ENCODE measurements around the gene S100A8. TPM values are rescaled to one million over a fixed set of nuclear protein-coding genes. Genes with fewer than 3 reads are reported as not detected.

The S100A8 gene
- total RNA-seq, 4 donors from 2014 or later, result 1.6 to 7.4 TPM; not detected in 2

DNA sequence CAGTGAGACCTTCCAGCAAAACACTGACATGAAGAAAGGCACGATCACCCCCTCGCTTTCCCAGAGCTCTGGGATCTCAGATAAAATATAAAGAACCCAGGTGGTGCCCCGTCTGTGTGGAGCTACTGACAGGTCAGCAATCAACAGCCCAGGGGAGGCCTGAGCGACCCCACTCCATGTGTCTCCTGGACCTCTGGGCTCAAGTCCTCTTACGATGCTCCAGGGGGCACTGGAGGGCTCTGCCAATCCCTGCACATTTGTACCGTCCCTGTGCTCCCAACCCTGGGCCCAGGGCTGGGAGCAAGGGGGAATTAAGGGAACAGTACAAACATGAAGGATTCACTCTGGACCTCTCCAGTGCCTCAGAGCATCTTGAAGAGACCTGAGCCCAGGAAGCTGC lies 37.9 kb upstream of the S100A8 start:
- Histone ChIP-seq H3K4me1 (no peaks in the 10 kb centered on the region), H3K27me3 (peaks cover 10% of the 10 kb centered on the region), H3K4me3 (no peak overlapping the region), H3K27ac (no peak overlapping the region), H3K9me3 (no peaks in the 10 kb centered on the region), H3K36me3 (no peaks in the 10 kb centered on the region)
- intact Hi-C loops (cut with DNase I; ENCODE audit: low total_unique reads), result no loop called here
- TF ChIP-seq, protein P1, sequence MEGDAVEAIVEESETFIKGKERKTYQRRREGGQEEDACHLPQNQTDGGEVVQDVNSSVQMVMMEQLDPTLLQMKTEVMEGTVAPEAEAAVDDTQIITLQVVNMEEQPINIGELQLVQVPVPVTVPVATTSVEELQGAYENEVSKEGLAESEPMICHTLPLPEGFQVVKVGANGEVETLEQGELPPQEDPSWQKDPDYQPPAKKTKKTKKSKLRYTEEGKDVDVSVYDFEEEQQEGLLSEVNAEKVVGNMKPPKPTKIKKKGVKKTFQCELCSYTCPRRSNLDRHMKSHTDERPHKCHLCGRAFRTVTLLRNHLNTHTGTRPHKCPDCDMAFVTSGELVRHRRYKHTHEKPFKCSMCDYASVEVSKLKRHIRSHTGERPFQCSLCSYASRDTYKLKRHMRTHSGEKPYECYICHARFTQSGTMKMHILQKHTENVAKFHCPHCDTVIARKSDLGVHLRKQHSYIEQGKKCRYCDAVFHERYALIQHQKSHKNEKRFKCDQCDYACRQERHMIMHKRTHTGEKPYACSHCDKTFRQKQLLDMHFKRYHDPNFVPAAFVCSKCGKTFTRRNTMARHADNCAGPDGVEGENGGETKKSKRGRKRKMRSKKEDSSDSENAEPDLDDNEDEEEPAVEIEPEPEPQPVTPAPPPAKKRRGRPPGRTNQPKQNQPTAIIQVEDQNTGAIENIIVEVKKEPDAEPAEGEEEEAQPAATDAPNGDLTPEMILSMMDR (IDR thresholded peaks at IDR 0.05), result no peak
- no peak for TF ChIP-seq EP300 (IDR thresholded peaks at IDR 0.05; ENCODE audit: low read depth)
- no peak for TF ChIP-seq POLR2AphosphoS5 (IDR thresholded peaks at IDR 0.05)
- TF ChIP-seq POLR2A (IDR thresholded peaks at IDR 0.05), result no peak
- WGBS, 2 donors (ENCODE audit: low coverage in 1 of 2), result 48% methylated on average over 6 of the region's 6 CpGs; no CpG with 5 or more reads in 1 of the 2 donors
- no peak for DNase-seq
- in situ Hi-C loops (cut with MboI; ENCODE audit: low pct_ligation_motif_present in 1 of 4, low pct_unique_long_range_greater_than_20kb in 1 of 4, low sequenced_read_pairs in 3 of 4), result no loop called here

DNA sequence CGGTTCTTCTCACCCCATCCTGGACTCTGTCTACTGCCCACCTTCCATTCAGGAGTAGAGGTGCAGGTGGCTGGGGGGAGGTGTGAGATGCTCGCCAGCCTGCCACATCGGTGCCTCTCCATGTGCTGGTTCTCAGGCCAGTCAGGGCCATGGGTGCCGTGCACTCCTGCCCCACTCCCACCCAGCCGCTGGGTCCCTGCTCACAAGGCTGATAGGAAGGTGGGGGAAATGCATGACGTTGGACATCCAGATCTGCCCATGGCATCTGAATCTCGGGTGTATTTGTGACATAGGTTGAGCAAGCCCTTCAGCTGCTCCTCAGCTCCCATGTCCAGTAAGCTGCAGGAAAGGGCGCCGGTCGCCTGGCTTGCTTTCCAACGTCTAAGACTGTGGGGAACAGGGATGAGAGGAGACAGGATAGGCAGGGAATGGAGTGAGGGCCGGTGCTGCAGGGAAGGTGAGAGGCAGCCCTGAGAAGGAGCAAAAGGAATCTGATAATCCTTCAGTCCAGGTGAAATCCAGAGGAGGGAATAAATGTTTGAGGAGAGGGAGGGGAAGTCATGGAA lies 37.3 kb upstream of the S100A8 start:
- Histone ChIP-seq H3K9me3 (no peaks in the 10 kb centered on the region), H3K4me1 (no peaks in the 10 kb centered on the region), H3K27ac (no peak overlapping the region), H3K27me3 (peaks cover 12% of the 10 kb centered on the region), H3K36me3 (no peaks in the 10 kb centered on the region), H3K4me3 (no peak overlapping the region)
- intact Hi-C loops (cut with DNase I; ENCODE audit: low total_unique reads) (no loop called here), in situ Hi-C loops (cut with MboI; ENCODE audit: low pct_ligation_motif_present in 1 of 4, low pct_unique_long_range_greater_than_20kb in 1 of 4, low sequenced_read_pairs in 3 of 4) (no loop called here)
- DNase-seq, result no peak
- TF ChIP-seq, protein P1 (IDR thresholded peaks at IDR 0.05), result no peak
- TF ChIP-seq POLR2AphosphoS5 (IDR thresholded peaks at IDR 0.05) (no peak), EP300 (IDR thresholded peaks at IDR 0.05; ENCODE audit: low read depth) (no peak), POLR2A (IDR thresholded peaks at IDR 0.05) (no peak)
- 77 to 87% methylated on average over 3 to 12 of the region's 12 CpGs for WGBS, 2 donors (ENCODE audit: low coverage in 1 of 2)

DNA sequence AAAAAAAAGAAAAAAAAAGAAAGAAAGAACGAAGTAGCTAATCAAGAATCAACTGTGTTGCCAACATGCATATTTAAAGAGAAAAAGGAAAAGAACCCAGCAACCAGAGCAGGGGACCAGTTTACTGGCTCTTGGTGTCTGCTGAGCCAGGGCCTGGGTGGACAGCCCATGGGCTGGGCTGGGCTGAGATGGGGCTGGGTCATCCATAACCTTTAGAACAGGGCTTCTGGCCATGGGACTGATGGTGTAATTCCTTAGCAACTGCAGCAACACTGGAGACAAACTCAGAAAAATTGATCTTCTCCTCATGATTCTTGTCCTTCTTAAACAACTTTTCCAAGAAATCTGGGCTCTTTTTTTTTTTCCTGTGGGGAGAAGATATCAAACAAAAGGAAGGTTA lies 35.9 kb upstream of the S100A8 start:
- in situ Hi-C loops (cut with MboI; ENCODE audit: low pct_ligation_motif_present in 1 of 4, low pct_unique_long_range_greater_than_20kb in 1 of 4, low sequenced_read_pairs in 3 of 4), result no loop called here

DNA sequence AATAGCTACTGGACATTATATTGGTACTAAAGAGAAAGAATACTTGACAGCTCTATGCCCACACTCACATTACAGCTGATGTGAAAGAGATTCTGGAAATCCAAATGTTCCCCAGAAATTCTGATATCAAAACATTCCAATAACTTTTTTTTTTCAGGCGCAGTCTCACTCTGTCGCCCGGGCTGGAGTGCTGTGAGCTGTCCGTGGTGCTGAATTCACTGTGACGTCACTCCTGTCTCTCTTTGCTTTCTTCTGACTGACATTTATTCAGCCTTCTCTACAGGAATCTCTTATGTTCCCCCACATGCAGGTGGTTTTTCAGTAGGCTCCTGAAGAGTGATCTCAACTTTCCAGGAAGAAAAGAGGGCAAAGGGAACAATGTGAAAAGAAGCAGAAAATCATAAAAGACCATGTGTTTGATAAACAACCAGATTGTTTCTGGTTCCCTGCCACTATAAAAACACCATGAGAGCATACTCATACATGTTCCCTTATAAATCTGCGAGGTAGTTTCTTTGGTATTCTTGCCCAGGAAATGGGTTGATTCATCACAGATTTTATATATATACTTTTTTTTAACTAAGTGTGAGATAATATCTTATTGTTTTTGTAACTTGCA lies 31.7 kb upstream of the S100A8 start:
- Histone ChIP-seq H3K4me3 (no peak overlapping the region), H3K27ac (no peak overlapping the region), H3K4me1 (no peaks in the 10 kb centered on the region), H3K9me3 (no peaks in the 10 kb centered on the region), H3K36me3 (no peaks in the 10 kb centered on the region), H3K27me3 (peaks cover 12% of the 10 kb centered on the region)
- intact Hi-C loops (cut with DNase I; ENCODE audit: low total_unique reads) (no loop called here), in situ Hi-C loops (cut with MboI; ENCODE audit: low pct_ligation_motif_present in 1 of 4, low pct_unique_long_range_greater_than_20kb in 1 of 4, low sequenced_read_pairs in 3 of 4) (no loop called here)
- WGBS, 2 donors (ENCODE audit: low coverage in 1 of 2), result 6 to 8% methylated on average over 4 to 6 of the region's 6 CpGs
- peak; percentile 66 for DNase-seq
- no peak for TF ChIP-seq POLR2AphosphoS5 (IDR thresholded peaks at IDR 0.05)
- no peak for TF ChIP-seq EP300 (IDR thresholded peaks at IDR 0.05; ENCODE audit: low read depth)
- TF ChIP-seq POLR2A (IDR thresholded peaks at IDR 0.05), result no peak
- TF ChIP-seq, protein P1 (IDR thresholded peaks at IDR 0.05), result no peak

More for the DNA sequence above, 35.9 kb upstream of the S100A8 start:
- no peaks in the 10 kb centered on the region for H3K9me3 ChIP-seq
- no peak for DNase-seq
- no peak overlapping the region for H3K27ac ChIP-seq
- no peak overlapping the region for H3K4me3 ChIP-seq
- H3K4me1 ChIP-seq, result no peaks in the 10 kb centered on the region
- TF ChIP-seq EP300 (IDR thresholded peaks at IDR 0.05; ENCODE audit: low read depth) (no peak), POLR2AphosphoS5 (IDR thresholded peaks at IDR 0.05) (no peak), POLR2A (IDR thresholded peaks at IDR 0.05) (no peak)
- TF ChIP-seq, protein P1 (IDR thresholded peaks at IDR 0.05), result no peak
- 29 to 43% methylated on average over 1 of the region's 1 CpG for WGBS, 2 donors (ENCODE audit: low coverage in 1 of 2)
- intact Hi-C loops (cut with DNase I; ENCODE audit: low total_unique reads), result no loop called here
- H3K27me3 ChIP-seq, result peaks cover 12% of the 10 kb centered on the region
- H3K36me3 ChIP-seq, result no peaks in the 10 kb centered on the region
